ENCODE measurements around the gene CFAP57.

Gene CFAP57

DNA sequence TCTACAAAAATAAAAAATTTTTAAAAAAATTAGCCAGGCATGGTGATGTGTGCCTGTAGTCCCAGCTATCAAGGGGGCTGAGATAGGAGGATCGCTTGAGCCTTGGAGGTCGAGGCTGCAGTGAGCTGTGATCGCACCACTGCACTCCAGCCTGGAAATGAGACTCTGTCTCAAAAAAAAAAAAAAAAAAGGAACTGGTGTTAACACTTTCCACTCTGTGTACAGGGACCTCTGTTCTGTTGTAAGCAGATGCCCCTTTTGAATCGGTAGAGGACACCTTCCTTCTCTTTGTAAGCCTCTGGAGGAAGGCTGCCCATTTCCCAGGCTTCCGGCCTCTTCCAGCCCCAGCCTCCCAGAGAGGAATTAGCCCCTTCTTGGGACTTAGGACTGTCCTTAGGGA, 120.5 kb downstream of the CFAP57 start:
- H3K36me3 ChIP-seq (ENCODE audit: insufficient read depth, low read length) = no peaks in the 10 kb centered on the region
- no peaks in the 10 kb centered on the region for H4K20me1 ChIP-seq (ENCODE audit: insufficient read depth, low read length, poor library complexity, severe bottlenecking)
- no peaks in the 10 kb centered on the region for H3F3A ChIP-seq (ENCODE audit: low read depth)
- no peaks in the 10 kb centered on the region for H3K79me2 ChIP-seq (ENCODE audit: insufficient read depth, low read length)
- no peak overlapping the region for H3K4me2 ChIP-seq (ENCODE audit: low read depth, low read length, poor library complexity, severe bottlenecking)
- peaks cover 11% of the 10 kb centered on the region for H3K4me1 ChIP-seq (ENCODE audit: insufficient read depth, low read length, poor library complexity, severe bottlenecking)
- TF ChIP-seq, protein P1, sequence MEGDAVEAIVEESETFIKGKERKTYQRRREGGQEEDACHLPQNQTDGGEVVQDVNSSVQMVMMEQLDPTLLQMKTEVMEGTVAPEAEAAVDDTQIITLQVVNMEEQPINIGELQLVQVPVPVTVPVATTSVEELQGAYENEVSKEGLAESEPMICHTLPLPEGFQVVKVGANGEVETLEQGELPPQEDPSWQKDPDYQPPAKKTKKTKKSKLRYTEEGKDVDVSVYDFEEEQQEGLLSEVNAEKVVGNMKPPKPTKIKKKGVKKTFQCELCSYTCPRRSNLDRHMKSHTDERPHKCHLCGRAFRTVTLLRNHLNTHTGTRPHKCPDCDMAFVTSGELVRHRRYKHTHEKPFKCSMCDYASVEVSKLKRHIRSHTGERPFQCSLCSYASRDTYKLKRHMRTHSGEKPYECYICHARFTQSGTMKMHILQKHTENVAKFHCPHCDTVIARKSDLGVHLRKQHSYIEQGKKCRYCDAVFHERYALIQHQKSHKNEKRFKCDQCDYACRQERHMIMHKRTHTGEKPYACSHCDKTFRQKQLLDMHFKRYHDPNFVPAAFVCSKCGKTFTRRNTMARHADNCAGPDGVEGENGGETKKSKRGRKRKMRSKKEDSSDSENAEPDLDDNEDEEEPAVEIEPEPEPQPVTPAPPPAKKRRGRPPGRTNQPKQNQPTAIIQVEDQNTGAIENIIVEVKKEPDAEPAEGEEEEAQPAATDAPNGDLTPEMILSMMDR (conservative IDR thresholded peaks at IDR 0.05; ENCODE audit: low read length) = no peak
- no peak for TF ChIP-seq EZH2phosphoT487 (IDR thresholded peaks at IDR 0.05; ENCODE audit: borderline replicate concordance)
- H2AFZ ChIP-seq (ENCODE audit: low read length) = no peak overlapping the region
- no peaks in the 10 kb centered on the region for H3K9me3 ChIP-seq (ENCODE audit: insufficient read depth, low read depth, low read length)
- no peak overlapping the region for H3K9ac ChIP-seq (ENCODE audit: low read depth, low read length, poor library complexity, severe bottlenecking)
- no peaks in the 10 kb centered on the region for H3K9me2 ChIP-seq (replicated peaks; ENCODE audit: low read depth, low read length)
- H3K27me3 ChIP-seq (ENCODE audit: insufficient read depth, low read length, poor library complexity, severe bottlenecking) = peaks cover 2% of the 10 kb centered on the region
- no peak overlapping the region for H3K4me3 ChIP-seq (ENCODE audit: low read length, poor library complexity, severe bottlenecking)

GRCh38 chr1:43293176-43293575, 121.0 kb downstream of the CFAP57 start:
- Histone ChIP-seq H3K9me3 (ENCODE audit: insufficient read depth, low read depth, low read length) (no peaks in the 10 kb centered on the region), H3K9me2 (replicated peaks; ENCODE audit: low read depth, low read length) (no peaks in the 10 kb centered on the region), H3K27me3 (ENCODE audit: insufficient read depth, low read length, poor library complexity, severe bottlenecking) (no peaks in the 10 kb centered on the region), H3F3A (ENCODE audit: low read depth) (no peaks in the 10 kb centered on the region), H3K4me2 (ENCODE audit: low read depth, low read length, poor library complexity, severe bottlenecking) (no peak overlapping the region), H3K79me2 (ENCODE audit: insufficient read depth, low read length) (no peaks in the 10 kb centered on the region), H3K36me3 (ENCODE audit: insufficient read depth, low read length) (no peaks in the 10 kb centered on the region), H4K20me1 (ENCODE audit: insufficient read depth, low read length, poor library complexity, severe bottlenecking) (no peaks in the 10 kb centered on the region), H3K4me3 (ENCODE audit: low read length, poor library complexity, severe bottlenecking) (no peak overlapping the region), H2AFZ (ENCODE audit: low read length) (no peak overlapping the region), H3K4me1 (ENCODE audit: insufficient read depth, low read length, poor library complexity, severe bottlenecking) (peaks cover 11% of the 10 kb centered on the region), H3K9ac (ENCODE audit: low read depth, low read length, poor library complexity, severe bottlenecking) (no peak overlapping the region)
- TF ChIP-seq, protein P1 (conservative IDR thresholded peaks at IDR 0.05; ENCODE audit: low read length) = no peak
- no peak for TF ChIP-seq EZH2phosphoT487 (IDR thresholded peaks at IDR 0.05; ENCODE audit: borderline replicate concordance)

- peaks cover 11% of the 10 kb centered on the region for H3K4me1 ChIP-seq (ENCODE audit: insufficient read depth, low read length, poor library complexity, severe bottlenecking)
- no peak for TF ChIP-seq EZH2phosphoT487 (IDR thresholded peaks at IDR 0.05; ENCODE audit: borderline replicate concordance)
- TF ChIP-seq, protein P1 (conservative IDR thresholded peaks at IDR 0.05; ENCODE audit: low read length) = no peak
- H3K79me2 ChIP-seq (ENCODE audit: insufficient read depth, low read length) = no peaks in the 10 kb centered on the region
- no peaks in the 10 kb centered on the region for H3K27me3 ChIP-seq (ENCODE audit: insufficient read depth, low read length, poor library complexity, severe bottlenecking)
- no peaks in the 10 kb centered on the region for H4K20me1 ChIP-seq (ENCODE audit: insufficient read depth, low read length, poor library complexity, severe bottlenecking)
- H2AFZ ChIP-seq (ENCODE audit: low read length) = no peak overlapping the region
- no peak overlapping the region for H3K4me3 ChIP-seq (ENCODE audit: low read length, poor library complexity, severe bottlenecking)
- H3K36me3 ChIP-seq (ENCODE audit: insufficient read depth, low read length) = no peaks in the 10 kb centered on the region
- H3K9me2 ChIP-seq (replicated peaks; ENCODE audit: low read depth, low read length) = no peaks in the 10 kb centered on the region
- H3F3A ChIP-seq (ENCODE audit: low read depth) = no peaks in the 10 kb centered on the region
- H3K9me3 ChIP-seq (ENCODE audit: insufficient read depth, low read depth, low read length) = no peaks in the 10 kb centered on the region
- H3K9ac ChIP-seq (ENCODE audit: low read depth, low read length, poor library complexity, severe bottlenecking) = no peak overlapping the region
- H3K4me2 ChIP-seq (ENCODE audit: low read depth, low read length, poor library complexity, severe bottlenecking) = no peak overlapping the region
These were observed 122.0 kb downstream of the CFAP57 start for GRCh38 chr1:43293896-43294760.
